Rectal smooth muscle tissue (tissue), 1 donor: Measurements from ENCODE around the gene PIAS4.

Source experiments
- H3K27ac ChIP-seq: one replicate; pipeline ENCODE4 v1.7.0; 2013; ENCODE audit warnings: low read depth, low read length, inconsistent platforms
- H3K27me3 ChIP-seq: one replicate; pipeline ENCODE4 v1.7.0; 2013; ENCODE audit warnings: low read length; ENCODE audit not compliant: control insufficient read depth, insufficient read depth
- H3K36me3 ChIP-seq: one replicate; pipeline ENCODE4 v1.7.0; 2013; ENCODE audit warnings: low read length; ENCODE audit not compliant: control insufficient read depth, insufficient read depth
- H3K4me1 ChIP-seq: one replicate; pipeline ENCODE4 v1.7.0; 2013; ENCODE audit warnings: low read length; ENCODE audit not compliant: control insufficient read depth, insufficient read depth
- H3K4me3 ChIP-seq: one replicate; pipeline ENCODE4 v1.7.0; 2013; ENCODE audit warnings: low read length
- H3K9ac ChIP-seq: one replicate; pipeline ENCODE4 v1.7.0; 2013; ENCODE audit warnings: low read length

Gene PIAS4

DNA sequence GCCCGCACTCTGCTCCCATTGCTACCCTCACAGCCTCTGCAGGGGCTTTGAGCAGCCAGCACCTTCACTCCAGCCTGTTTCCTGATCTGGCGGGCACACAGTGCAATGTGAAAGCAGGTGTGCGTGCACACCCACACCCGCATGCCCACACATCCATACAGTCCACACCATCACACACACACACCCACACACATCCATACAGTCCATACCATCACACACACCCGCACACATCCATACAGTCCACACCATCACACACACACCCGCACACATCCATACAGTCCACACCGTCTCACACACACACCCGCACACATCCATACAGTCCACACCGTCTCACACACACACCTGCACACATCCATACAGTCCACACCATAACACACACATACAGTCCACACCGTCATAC is 28.0 kb downstream of the PIAS4 start:
- Histone ChIP-seq H3K36me3 (peaks cover 46% of the 10 kb centered on the region), H3K27ac (no peak overlapping the region)

DNA sequence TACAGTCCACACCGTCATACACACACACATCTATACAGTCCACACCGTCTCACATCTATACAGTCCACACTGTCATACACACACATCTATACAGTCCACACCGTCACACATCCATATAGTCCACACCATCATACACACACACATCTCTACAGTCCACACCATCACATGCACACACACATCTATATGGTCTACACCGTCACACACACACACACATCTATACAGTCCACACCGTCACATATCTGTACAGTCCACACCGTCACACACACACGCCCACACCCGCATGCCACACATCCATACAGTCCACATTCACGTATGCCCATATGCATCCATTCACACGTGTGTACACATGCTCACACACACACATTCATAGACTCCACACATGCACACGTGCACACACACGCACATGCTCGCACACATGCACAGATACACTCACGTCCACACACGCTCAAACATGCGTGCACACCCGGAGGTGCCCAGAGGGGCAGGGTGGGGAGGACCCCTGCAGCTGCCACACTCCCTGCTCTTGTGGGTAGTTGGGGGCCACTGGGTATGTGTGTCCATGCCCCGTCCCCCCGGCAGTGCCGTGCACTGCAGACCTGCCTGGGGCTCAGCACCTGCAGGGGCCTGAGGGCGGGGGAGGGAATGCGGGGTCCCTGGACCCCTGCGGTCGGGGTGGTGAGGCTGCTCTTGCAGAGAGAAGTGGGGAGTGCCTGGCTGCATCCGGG is 29.2 kb downstream of the PIAS4 start:
- Histone ChIP-seq H3K4me1 (no peaks in the 10 kb centered on the region), H3K36me3 (peaks cover 44% of the 10 kb centered on the region), H3K27me3 (no peaks in the 10 kb centered on the region), H3K27ac (no peak overlapping the region), H3K9ac (no peak overlapping the region), H3K4me3 (no peak overlapping the region)

More for the DNA sequence above, 28.0 kb downstream of the PIAS4 start:
- Histone ChIP-seq H3K4me3 (no peak overlapping the region), H3K9ac (no peak overlapping the region), H3K27me3 (no peaks in the 10 kb centered on the region), H3K4me1 (no peaks in the 10 kb centered on the region)

DNA sequence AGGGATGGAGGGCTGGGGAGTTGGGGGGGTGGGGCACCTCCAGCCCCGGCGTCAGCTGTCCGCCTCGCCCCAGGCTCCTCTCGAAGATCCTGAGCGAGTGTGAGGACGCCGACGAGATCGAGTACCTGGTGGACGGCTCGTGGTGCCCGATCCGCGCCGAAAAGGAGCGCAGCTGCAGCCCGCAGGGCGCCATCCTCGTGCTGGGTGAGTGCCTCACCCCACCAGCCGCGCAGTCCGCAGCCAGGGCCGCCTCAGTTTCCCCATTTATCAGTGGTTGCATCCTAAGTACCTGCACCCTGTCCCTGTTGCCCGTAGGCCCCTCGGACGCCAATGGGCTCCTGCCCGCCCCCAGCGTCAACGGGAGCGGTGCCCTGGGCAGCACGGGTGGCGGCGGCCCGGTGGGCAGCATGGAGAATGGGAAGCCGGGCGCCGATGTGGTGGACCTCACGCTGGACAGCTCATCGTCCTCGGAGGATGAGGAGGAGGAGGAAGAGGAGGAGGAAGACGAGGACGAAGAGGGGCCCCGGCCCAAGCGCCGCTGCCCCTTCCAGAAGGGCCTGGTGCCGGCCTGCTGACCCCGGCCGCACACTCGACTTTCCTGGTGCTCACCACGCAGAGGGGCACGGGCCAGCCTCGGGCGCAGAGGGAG is 29.9 kb downstream of the PIAS4 start:
- no peaks in the 10 kb centered on the region for H3K4me1 ChIP-seq
- H3K4me3 ChIP-seq = no peak overlapping the region
- H3K36me3 ChIP-seq = peaks cover 40% of the 10 kb centered on the region
- no peak overlapping the region for H3K9ac ChIP-seq
- H3K27me3 ChIP-seq = no peaks in the 10 kb centered on the region
- no peak overlapping the region for H3K27ac ChIP-seq

DNA sequence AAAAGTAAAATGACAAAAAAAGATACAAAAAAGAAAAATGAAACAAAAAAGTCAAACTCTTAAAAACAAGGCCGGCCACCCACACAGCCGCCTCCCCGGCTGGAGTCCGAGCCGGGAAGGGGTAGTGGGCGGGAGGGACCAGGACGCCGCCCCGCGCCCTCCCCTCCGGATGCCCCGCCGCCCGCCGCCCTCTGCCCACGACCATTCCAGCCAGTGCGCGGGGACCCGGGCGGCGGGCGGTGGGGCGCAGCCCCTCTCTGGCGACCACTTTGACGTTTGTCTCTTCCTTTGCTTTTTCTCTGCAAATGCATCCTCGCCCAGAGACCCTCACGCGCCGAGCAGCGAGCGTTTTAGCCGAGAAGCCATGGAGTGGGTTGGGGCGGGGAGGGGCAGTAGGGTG is 30.5 kb downstream of the PIAS4 start:
- Histone ChIP-seq H3K9ac (no peak overlapping the region), H3K4me3 (no peak overlapping the region), H3K27ac (no peak overlapping the region), H3K36me3 (peaks cover 37% of the 10 kb centered on the region), H3K4me1 (no peaks in the 10 kb centered on the region), H3K27me3 (no peaks in the 10 kb centered on the region)

DNA sequence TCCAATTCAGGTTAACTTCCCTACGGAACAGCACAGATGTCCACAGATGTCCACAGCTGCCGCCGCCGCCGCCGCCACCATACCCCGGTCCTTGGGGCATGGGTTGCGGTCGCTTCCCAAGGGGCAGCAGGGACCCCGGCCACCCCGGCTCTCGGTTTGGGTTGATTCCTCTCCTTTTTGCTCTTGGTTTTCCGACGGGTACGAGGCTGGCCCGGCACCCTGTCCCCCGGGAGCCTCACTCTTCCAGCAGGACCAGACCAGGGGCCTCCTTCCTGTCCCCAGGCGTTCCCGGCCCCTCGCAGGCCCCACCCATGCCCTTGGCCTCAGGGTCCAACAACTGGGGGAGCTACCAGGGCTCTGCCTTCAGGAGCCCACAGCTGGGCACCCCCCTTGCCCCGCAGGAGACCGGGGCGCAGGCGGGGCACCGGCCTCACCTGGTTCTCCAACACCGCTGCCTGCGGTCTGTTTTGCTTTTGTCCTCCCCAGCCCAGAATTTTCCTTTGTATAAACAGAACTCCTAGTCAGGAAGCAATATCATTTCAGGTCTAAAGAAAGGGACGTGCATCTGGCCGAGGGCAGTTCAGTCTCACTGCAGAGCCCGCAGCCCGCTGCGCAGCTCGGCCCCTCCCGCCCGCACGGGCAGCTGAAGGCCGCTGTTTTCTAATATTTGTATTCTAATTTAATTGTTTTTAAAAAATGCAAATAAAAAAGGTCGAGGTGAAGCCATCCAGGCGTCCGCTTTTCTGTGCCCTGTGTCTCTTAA is 31.3 kb downstream of the PIAS4 start:
- H3K4me3 ChIP-seq = no peak overlapping the region
- no peaks in the 10 kb centered on the region for H3K27me3 ChIP-seq
- peaks cover 30% of the 10 kb centered on the region for H3K36me3 ChIP-seq
- no peaks in the 10 kb centered on the region for H3K4me1 ChIP-seq
- H3K27ac ChIP-seq = no peak overlapping the region
- H3K9ac ChIP-seq = no peak overlapping the region

DNA sequence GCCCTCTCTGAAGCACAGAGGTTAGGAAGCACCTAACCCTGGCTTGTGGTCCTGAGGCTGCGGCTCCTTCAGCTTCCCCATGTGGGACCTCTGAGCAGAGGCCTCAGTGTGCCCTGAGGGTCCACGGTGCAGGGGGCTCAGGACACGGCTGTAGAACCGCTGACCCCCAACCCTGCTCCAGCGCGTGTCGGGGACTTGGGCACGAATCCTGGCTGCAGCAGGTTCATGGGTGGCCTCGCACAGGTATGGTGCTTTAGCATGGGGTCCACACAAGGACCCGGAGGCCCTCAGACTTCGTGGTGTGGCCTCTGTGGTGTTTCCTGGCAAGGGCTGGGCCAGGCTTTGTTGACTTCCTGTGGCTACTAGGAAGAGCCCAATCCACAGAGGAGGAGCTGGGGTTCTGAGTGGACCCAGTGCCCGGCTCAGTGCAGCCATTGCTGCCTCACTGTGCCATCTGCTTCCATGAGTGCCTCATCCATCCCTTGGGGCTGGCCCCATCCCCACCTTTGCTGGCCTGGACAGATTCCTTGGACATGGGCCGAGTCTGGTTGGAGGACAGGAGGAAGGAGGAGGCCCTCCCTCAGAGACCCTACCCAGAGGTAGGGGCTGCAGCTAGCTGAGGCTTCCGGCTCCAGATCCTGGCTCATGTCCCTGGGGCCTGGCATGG is 34.7 kb downstream of the PIAS4 start:
- no peaks in the 10 kb centered on the region for H3K27me3 ChIP-seq
- H3K27ac ChIP-seq = no peak overlapping the region
- H3K4me1 ChIP-seq = no peaks in the 10 kb centered on the region
- H3K36me3 ChIP-seq = peaks cover 12% of the 10 kb centered on the region
- H3K9ac ChIP-seq = no peak overlapping the region
- H3K4me3 ChIP-seq = no peak overlapping the region

DNA sequence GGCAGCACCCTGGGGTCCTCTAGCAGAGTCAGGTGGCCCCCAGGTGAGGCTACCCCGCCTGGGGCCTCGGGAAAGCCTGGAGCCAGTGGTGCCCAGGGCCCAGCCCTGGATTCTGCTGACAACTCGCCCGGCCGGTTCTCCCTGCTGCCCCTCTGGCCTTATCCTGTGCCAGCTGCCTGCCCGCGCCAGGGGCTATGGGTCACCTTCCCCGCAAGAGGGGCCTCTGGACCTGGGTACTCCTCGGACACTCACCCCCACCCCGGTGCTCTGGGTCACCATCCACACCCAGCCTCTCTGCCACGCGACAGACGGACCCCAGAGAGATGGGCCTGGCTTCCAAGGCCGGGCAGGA is 35.2 kb downstream of the PIAS4 start:
- Histone ChIP-seq H3K27ac (no peak overlapping the region), H3K4me3 (no peak overlapping the region), H3K4me1 (no peaks in the 10 kb centered on the region), H3K36me3 (peaks cover 7% of the 10 kb centered on the region), H3K27me3 (no peaks in the 10 kb centered on the region), H3K9ac (no peak overlapping the region)

DNA sequence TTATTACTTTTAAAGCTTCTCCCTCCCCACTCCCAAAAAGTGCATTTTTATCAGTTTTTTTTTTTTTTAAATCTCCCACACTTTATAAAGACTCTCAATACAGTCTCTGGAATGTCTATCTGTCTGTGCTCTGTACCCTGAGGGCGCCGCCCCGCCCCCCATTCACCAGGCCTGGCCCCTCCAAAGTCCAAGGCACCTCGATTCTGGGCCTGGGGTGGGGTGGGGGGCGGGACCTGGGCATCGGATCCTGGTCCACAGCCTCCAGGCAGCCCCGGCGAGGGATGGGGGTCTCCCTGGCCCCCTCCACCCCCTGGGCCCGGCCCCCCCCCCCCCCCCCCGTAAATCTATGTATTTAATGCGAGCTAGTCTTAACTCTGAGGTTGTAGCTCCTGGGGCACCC is 35.9 kb downstream of the PIAS4 start:
- Histone ChIP-seq H3K4me3 (no peak overlapping the region), H3K9ac (no peak overlapping the region), H3K4me1 (no peaks in the 10 kb centered on the region), H3K36me3 (peaks cover 11% of the 10 kb centered on the region), H3K27ac (no peak overlapping the region), H3K27me3 (no peaks in the 10 kb centered on the region)

DNA sequence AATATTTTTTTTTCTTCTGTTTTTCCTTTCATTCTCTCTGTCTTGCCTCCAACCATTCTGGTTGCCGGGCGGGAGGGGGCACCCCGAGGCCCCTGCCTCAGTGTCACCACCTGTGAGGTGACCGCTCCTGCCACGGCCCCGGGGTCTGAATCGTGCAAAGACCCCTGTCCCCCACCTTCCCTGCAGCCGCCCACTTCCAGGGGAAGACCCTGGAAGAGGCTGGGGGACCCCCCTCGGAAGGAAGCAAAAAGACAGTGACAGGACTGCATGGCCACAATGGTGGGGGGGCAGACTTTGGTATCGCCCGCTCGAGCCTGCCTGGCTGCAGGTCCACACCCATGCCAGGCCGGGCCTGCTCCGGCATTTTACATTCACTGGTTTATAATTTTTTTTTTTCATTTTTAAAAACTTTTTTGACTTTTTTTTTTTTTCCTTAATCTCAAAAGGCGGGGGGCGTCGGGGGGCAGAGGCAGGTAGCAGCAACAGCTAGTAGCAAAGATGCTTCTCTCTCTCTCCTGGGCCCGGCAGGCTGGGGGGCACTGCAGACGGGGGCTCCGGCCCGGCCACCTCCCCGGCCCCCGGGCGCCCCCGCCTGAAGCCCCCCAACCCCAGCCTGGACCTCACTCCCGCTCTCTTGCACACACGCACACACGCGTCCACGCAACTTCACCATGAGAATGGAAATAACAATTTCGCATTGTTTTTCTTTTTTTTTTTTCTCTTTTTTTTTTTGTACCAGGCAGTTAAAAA is 36.6 kb downstream of the PIAS4 start:
- Histone ChIP-seq H3K27me3 (no peaks in the 10 kb centered on the region), H3K4me3 (no peak overlapping the region), H3K4me1 (no peaks in the 10 kb centered on the region), H3K9ac (no peak overlapping the region), H3K36me3 (peaks cover 11% of the 10 kb centered on the region), H3K27ac (no peak overlapping the region)

DNA sequence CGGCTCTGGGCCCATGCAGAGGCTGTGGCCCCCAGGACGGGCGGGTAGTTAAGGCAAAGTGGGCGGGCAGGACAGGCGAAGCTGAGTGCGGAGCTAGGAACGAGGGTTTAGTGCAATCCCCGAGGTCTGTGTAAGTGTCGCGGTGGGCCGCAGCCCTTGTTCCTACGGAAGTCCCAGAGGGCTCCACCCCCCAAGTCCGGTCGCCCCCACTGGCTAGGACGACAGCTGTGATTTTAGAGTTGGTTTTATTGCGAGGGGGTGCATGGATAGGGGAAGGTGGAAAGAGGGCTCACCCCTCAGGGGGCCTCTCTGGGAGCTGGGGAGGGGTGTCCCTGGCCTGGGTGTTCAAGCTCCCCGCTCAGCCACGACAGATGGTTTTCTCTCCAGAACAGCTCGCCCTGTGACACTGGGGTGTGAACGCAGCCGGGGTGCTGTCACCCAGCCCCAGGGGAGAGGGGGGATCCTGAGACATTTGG is 37.5 kb downstream of the PIAS4 start:
- no peaks in the 10 kb centered on the region for H3K4me1 ChIP-seq
- peaks cover 16% of the 10 kb centered on the region for H3K36me3 ChIP-seq
- H3K27ac ChIP-seq = no peak overlapping the region
- no peak overlapping the region for H3K9ac ChIP-seq
- H3K27me3 ChIP-seq = no peaks in the 10 kb centered on the region
- no peak overlapping the region for H3K4me3 ChIP-seq

DNA sequence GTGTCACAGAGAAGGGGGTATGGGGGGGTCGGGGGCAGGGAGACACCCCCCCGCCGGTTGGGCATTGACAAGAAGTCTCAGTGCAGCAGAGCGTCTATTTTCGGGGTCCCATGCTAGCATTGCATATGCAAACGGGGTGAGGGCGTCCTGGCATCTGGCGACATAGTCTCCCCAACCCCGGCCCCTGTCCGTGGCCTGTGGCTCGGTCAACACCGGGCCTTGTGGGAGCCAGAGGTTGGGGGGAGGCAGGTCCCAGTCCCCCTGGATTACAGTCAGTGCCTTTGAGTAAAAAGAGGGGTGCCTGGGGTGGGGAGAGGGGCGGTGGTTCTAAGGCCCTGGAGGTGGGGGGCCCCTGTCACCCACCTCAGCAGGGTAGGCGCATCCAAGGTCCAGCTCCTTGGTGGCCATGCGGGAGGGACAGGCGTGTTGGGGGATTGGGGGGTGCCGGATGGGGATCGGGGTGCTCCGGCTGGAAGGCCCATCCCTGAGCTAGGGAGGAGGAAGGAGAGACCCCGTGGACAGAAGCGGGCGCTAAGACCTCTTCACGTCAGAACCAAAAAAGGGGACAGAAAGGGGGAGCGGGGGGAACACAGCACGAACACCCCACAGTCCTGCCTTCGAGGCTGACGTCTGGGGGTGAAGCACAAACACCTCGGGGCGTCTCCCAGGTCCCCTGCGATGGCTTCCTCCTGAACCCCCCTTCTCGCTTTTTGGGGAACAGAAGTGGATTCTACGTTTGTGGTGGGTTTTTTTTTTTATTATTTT is 38.2 kb downstream of the PIAS4 start:
- peaks cover 17% of the 10 kb centered on the region for H3K36me3 ChIP-seq
- no peak overlapping the region for H3K27ac ChIP-seq
- no peak overlapping the region for H3K9ac ChIP-seq
- H3K27me3 ChIP-seq = no peaks in the 10 kb centered on the region
- no peak overlapping the region for H3K4me3 ChIP-seq
- H3K4me1 ChIP-seq = no peaks in the 10 kb centered on the region
